Activated CD4-positive, alpha-beta T cell treated with anti-CD3 and anti-CD28 coated beads for 24 hours (primary cell): ENCODE data around the gene ZNF687.
A peak's percentile ranks its signal among the peaks of the same experiment; 100 is the strongest.
"Not testable (repeated sequence)": the region's sequence is repeated elsewhere in the genome, so short reads cannot be mapped to it uniquely, and the experiment has no call there.

ENCODE experiments used
- DNase-seq, 2 donors: peaks; one replicate each; pipeline ENCODE4 v3.0.0-alpha.2; 2020; ENCODE audit warnings: low read depth in 2 of 2

ZNF687 gene

GRCh38 chr1:151281969-151282882 lies at the start of gene ZNF687:
Gene ZNF687 (plus strand): TSS chr1:151282299. CDS start chr1:151286292, 3,993 bp downstream.
- peak; percentile 96 to 97 for DNase-seq

- DNase-seq, result no peak
Measured at GRCh38 chr1:151235235-151235634, 46.9 kb upstream of the ZNF687 start.

- no peak for DNase-seq
Measured at GRCh38 chr1:151237678-151238466, 44.2 kb upstream of the ZNF687 start.

GRCh38 chr1:151238467-151238739 lies 43.7 kb upstream of the ZNF687 start:
- no peak for DNase-seq

GRCh38 chr1:151242442-151242841 lies 39.7 kb upstream of the ZNF687 start:
- no peak for DNase-seq

- DNase-seq, result no peak
Measured at GRCh38 chr1:151243683-151244216, 38.3 kb upstream of the ZNF687 start.

- no peak for DNase-seq
Measured at GRCh38 chr1:151246786-151247185, 35.3 kb upstream of the ZNF687 start.

GRCh38 chr1:151251656-151252470 lies 30.2 kb upstream of the ZNF687 start:
- peak; percentile 36 to 47 for DNase-seq

GRCh38 chr1:151254217-151255213 lies 27.6 kb upstream of the ZNF687 start, which contains the start of gene PSMD4:
Gene PSMD4 (plus strand): TSS chr1:151254734. CDS start chr1:151254783, 49 bp downstream.
- peak; percentile 85 to 88 for DNase-seq

- no peak for DNase-seq
Measured at GRCh38 chr1:151255381-151255780, 26.7 kb upstream of the ZNF687 start.

GRCh38 chr1:151259351-151259750 lies 22.7 kb upstream of the ZNF687 start:
- no peak for DNase-seq

- DNase-seq, result no peak
Measured at GRCh38 chr1:151265446-151266236, 16.5 kb upstream of the ZNF687 start.

GRCh38 chr1:151266315-151266714 lies 15.8 kb upstream of the ZNF687 start:
- DNase-seq, result no peak

GRCh38 chr1:151266821-151267220 lies 15.3 kb upstream of the ZNF687 start:
- DNase-seq, result no peak

GRCh38 chr1:151267760-151268159 lies 14.3 kb upstream of the ZNF687 start:
- DNase-seq, result no peak

- no peak for DNase-seq
Measured at GRCh38 chr1:151273924-151274466, 8.1 kb upstream of the ZNF687 start.

- not testable (repeated sequence) for DNase-seq
Measured at GRCh38 chr1:151275341-151275740, 6.8 kb upstream of the ZNF687 start.

GRCh38 chr1:151277249-151277648 lies 4.8 kb upstream of the ZNF687 start:
- no peak for DNase-seq
